HG03103 (cell line): ENCODE data around the gene DKK3.

Experiments used
- ATAC-seq: cut with Tn5 transposase; IDR thresholded peaks from one replicate; pipeline ENCODE4 v1.9.1; 2021; ENCODE audit warnings: low read depth; ENCODE audit not compliant: unreplicated experiment

DKK3 gene

GRCh38 chr11:12031856-12032544 lies 23.6 kb upstream of the DKK3 start:
- ATAC-seq: no peak

- ATAC-seq: no peak
Observed at GRCh38 chr11:12029738-12030363, 21.4 kb upstream of the DKK3 start.

DNA sequence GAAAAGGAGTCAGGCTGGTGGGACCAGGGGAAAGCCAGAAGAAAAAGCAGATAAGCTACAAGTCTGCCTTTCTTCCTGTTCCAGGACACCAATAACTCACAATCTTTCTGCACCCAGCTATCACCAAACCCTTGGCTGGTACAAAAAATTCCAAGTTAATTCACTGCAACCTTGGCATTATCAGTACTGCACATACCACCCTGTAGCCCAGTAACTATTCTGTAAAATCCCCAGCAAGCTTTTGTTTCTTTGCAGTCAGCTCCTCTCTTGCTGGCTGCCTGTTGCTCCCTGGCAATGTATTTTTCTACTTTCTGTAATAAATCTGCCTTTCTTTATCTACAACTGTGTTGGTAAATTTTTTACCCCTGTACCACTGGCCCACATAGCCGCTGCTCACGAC lies 20.7 kb upstream of the DKK3 start:
- ATAC-seq: no peak

GRCh38 chr11:12028303-12028702 lies 19.9 kb upstream of the DKK3 start:
- no peak for ATAC-seq

DNA sequence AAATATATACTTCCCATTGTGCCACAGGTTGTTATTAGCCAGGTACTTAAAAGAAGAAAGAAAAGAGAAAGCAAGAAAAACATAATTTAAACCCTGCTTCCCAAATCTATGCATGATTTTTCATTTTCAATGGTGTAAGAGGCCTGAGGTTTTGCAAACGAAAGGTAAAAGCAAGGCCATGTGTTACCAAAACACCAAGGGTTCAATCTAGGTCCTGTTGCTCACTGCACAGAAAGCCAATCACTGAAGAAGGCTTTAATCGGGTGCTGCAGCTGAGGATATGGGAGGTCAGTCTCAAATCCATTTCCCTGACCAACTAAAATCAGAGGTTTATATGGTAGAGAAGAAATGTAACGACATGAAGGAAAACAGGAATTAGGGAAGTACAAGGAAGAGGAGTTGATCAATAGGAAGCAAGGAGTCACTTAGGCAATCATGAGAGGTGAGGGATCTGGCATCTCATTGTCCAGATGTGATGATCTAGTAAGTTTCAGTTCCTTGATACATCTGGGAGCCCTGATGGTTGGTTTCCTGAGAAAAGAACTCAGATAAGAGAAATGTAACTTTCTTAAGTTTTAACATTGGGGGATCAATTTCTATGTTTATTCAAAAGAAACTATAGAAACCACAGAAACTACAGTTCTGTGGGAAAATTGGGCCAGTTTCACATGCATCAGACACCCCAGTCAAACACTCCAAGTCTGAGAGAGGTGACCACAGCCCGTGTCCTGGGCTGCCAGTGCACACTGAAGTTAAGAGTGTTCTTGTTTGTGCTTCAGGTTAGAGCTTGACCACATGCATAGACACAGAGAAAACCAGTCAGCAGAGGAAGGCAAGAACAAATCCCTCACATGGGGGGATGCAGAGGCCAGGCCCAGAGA lies 18.1 kb upstream of the DKK3 start:
- ATAC-seq: no peak

DNA sequence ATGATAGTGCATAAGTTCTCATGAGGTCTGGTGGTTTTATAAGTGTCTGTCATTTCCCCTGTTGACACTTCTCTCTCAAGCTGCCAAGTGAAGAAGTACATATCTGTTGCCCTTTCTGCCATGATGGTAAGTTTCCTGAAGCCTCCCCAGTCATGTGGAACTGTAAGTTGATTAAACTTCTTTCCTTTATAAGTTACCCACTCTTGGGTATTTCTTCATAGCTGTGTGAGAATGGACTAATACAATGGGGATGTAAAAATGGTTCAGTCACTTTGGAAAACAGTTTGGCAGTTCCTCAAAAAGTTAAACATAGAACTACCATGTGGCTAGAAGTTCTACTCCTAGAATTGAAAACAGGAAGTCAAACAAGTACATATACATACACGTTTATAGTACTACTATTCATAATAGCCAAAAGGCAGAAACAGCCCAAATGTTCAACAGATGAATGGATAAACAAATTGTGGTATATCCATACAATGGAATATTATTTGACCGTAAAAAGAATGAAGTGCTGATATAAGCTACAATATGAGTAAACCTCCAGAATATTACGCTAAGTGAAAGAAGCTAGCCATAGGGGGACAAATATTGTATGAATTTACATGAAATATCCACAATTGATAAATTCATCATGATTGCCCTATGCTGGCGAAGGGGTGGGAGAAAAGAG lies 16.0 kb upstream of the DKK3 start:
- no peak for ATAC-seq

DNA sequence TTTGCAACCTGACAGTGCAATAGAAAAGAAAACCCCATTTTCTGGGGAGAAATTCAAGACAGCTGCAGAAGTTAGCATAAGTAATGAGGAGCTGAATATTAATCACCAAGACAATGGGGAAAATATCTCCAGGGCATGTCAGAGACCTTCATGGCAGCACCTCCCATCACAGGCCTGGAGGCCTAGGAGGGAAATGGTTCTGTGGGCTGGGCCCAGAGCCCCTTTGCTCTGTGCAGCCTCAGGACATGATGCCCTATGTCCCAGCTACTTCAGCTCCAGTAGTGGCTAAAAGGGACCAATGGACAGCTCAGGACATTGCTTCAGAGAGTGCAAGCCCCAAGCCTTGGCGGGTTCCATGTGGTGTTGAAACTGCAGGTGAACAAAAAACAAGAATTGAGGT lies 14.6 kb upstream of the DKK3 start:
- no peak for ATAC-seq

GRCh38 chr11:12020546-12020945 lies 12.1 kb upstream of the DKK3 start:
- no peak for ATAC-seq

DNA sequence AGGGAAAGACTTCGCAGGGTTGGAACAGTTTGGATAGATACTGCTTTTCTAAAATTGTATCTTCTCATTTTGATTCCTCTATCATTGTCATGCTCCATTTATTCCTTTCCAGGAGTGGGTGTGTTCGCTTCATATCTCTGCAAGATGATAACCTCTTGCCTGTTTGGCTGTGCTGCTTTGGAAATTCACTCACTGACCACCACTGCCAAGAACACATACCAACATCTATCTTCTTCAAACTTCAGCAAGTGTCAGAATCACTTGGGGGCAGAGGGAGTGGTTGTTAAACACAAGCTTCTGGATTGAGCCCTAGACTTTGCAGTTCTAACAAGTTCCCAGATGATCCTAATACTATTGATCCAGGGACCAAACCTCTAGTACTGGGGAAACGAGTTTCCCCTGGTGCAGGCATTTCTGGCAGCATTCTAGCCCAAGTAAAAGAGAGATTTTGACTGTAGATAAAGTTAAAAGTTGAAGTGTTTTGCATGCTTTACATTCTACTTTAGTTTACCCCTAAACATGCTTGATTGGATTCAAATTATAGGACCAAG lies 11.5 kb upstream of the DKK3 start:
- ATAC-seq: no peak

DNA sequence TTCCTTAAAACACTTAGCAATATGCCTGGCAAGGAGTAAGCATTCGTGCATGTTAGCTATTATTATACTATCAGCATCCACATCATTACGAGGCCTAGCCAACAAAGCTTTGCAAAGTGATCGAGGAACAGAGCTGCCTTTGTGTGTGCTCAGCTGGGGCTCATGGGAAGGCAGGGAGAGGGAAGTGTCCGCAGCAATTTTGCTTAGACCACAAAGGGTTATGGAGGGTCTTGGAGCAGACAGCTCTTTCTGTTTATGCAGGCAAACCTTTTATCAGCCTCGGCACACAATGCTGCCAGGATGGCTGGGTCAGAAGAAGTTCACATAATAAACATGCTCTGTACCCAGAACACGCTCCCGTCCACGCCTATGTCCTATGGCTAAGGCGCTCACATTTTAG lies 10.9 kb upstream of the DKK3 start:
- ATAC-seq: no peak

GRCh38 chr11:12017865-12018453 lies 9.5 kb upstream of the DKK3 start:
- ATAC-seq: no peak

DNA sequence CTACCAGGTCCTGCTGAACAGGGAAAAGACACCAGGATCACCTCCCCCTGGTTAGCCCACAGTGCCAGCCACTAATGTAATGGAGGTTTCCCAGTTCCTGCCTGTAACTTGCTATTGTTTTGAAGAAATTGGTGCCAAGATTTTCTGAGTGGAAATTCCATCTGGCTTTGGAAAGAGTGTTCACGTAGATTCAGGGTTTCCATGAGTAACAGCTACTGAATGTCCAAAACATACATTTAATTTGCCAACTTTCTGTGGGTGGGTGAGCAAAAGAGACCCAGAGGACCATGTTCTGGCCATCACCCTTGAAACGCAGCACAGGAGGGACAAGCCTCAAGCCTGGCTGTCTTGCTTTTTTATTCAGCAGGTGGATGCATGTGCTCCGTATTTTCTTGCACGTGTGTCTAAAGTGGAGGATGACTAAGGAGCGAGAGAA lies 8.8 kb upstream of the DKK3 start:
- no peak for ATAC-seq

- ATAC-seq: no peak
Observed at GRCh38 chr11:12016246-12016645, 7.8 kb upstream of the DKK3 start.

DNA sequence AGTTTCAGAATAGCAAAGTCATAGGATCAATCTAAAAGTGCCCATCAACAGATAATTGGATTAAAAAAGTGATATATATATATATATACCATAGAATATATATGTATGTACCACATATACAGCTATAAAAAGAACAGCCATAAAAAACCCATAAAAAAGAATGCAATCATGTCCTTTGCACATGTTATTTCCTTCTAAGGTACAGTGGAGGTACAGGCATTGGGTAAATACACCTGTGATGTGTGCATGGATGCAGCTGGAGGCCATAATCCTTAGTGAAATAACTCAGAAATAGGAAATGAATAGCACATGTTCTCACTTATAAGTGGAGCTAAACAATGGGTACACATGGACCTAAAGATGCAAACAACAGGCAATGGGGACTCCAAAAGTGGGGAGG lies 7.1 kb upstream of the DKK3 start:
- ATAC-seq: no peak

DNA sequence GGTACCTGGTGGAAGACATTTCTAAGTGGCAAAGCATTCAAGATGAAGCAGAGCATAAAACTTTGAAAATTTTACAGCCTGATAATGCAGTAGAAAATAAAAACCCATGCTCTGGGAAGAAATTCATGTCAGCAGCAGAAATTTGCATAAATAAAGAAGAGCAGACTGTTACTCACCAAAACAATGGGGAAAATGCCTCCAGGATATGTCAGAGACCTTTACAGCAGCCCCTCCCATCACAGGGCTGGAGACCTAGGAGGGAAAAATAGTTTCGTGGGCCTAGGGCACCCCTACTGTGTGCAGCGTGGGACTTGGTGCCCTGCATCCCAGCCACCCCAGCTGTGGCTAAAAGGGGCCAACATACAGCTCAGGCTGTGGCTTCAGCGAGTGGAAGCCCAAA lies 5.4 kb upstream of the DKK3 start:
- ATAC-seq: no peak

- ATAC-seq: no peak
Observed at GRCh38 chr11:12009617-12010321, 1.3 kb upstream of the DKK3 start.

- ATAC-seq: no peak
Observed at GRCh38 chr11:12008790-12009616, 577 bp upstream of the DKK3 start.

DNA sequence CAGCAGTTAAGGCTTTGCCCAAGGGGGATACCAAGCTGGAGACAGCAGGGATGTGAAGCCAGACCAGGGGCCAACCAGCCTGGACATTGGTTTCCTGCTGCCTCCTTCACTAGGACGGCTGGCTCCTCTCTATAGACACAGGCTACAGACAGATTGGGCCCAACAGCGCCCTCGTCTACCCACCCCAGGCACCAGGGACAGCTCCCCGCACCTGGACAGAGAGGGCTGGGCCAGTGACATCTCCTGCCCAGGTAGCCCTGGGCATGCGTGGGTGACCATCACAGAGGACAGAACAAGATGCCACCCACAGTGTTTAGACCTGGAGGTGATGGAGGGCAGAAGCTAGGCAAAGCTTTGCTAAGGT lies 1.2 kb downstream of the DKK3 start:
- no peak for ATAC-seq
